CD4-positive, alpha-beta T cell treated with Interleukin-17A for 4 hours (primary cell): ENCODE results near the gene KCNAB1.

Experiments used
- DNase-seq: peaks from one replicate; pipeline ENCODE4 v3.0.0-alpha.2; 2020; ENCODE audit warnings: mixed read lengths

KCNAB1 gene

GRCh38 chr3:156378871-156379270 lies 258.5 kb downstream of the KCNAB1 start:
- no peak for DNase-seq

- DNase-seq = no peak
Measured at GRCh38 chr3:156379327-156379726, 258.9 kb downstream of the KCNAB1 start.

- no peak for DNase-seq
Measured at GRCh38 chr3:156381253-156381652, 260.9 kb downstream of the KCNAB1 start.

GRCh38 chr3:156382458-156383346 lies 262.3 kb downstream of the KCNAB1 start:
- peak; percentile 20 for DNase-seq

- no peak for DNase-seq
Measured at GRCh38 chr3:156383441-156384025, 263.2 kb downstream of the KCNAB1 start.

GRCh38 chr3:156388497-156389448 lies 268.4 kb downstream of the KCNAB1 start:
- DNase-seq = no peak

GRCh38 chr3:156389449-156389950 lies 269.1 kb downstream of the KCNAB1 start:
- no peak for DNase-seq

- no peak for DNase-seq
Measured at GRCh38 chr3:156390846-156391245, 270.5 kb downstream of the KCNAB1 start.

GRCh38 chr3:156395961-156396710 lies 275.8 kb downstream of the KCNAB1 start:
- DNase-seq = no peak

GRCh38 chr3:156396851-156397250 lies 276.5 kb downstream of the KCNAB1 start:
- DNase-seq = no peak

- no peak for DNase-seq
Measured at GRCh38 chr3:156397534-156397933, 277.2 kb downstream of the KCNAB1 start.

- no peak for DNase-seq
Measured at GRCh38 chr3:156400062-156400461, 279.7 kb downstream of the KCNAB1 start.

- no peak for DNase-seq
Measured at GRCh38 chr3:156400735-156401134, 280.4 kb downstream of the KCNAB1 start.

- DNase-seq = no peak
Measured at GRCh38 chr3:156404217-156404616, 283.8 kb downstream of the KCNAB1 start.

GRCh38 chr3:156406393-156406792 lies 286.0 kb downstream of the KCNAB1 start:
- DNase-seq = no peak

GRCh38 chr3:156407617-156408225 lies 287.3 kb downstream of the KCNAB1 start:
- no peak for DNase-seq

- no peak for DNase-seq
Measured at GRCh38 chr3:156409694-156410093, 289.3 kb downstream of the KCNAB1 start.

- DNase-seq = no peak
Measured at GRCh38 chr3:156412600-156412999, 292.2 kb downstream of the KCNAB1 start.

GRCh38 chr3:156413293-156413892 lies 293.0 kb downstream of the KCNAB1 start:
- DNase-seq = no peak

- no peak for DNase-seq
Measured at GRCh38 chr3:156416846-156417558, 296.6 kb downstream of the KCNAB1 start.
